ENCODE results near the gene HTR7.

HTR7 gene

DNA sequence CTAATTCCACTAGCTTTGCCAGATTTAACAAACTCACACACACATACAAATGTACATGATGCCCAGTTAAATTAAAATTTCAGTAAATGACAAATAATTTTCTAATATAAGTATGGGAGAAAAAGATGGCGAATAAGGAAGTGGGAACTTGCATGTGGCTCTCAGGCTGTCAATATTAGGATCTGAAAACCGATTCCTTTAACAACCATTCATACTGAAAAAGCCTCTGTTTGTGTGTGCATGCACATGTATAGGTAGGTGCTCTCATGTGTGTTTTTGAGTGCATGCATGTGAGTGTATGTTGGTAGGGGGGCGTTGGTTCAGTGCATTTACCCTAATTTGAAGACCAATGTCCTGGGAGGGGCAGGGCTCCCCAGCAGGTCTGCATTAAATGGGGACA lies 125.3 kb downstream of the HTR7 start:
- no peak for DNase-seq

DNA sequence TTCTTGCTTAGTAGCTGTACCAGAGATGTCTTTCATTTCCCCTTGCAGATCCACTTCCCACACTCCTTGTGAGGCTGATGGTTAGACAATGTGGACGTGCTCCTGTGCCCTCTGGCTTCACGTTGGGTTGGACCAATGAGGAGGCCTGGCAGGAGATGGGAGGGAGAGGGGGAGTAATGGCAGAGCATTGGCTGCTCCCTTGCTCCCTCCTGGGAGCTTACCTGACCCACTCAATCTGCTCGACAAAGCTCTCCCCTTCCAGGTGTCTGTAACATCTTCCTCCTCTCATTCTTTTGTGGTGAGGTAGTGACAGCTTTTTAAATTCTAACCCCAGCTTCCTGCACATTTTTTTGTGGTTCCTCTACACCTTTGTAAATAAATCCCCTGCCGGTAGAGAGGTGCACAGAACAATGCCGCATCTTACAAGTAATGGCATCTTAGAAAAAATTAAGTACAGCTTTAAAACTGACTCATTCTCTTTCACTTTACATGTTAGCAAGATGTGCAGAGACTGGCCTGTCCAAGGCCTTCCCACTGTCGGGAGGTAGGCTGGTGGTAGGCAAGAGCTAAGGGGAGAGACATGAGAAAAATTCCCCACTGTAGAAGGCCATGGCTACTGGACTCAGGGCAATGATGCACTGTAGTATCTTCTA lies 134.3 kb downstream of the HTR7 start:
- DNase-seq = no peak

DNA sequence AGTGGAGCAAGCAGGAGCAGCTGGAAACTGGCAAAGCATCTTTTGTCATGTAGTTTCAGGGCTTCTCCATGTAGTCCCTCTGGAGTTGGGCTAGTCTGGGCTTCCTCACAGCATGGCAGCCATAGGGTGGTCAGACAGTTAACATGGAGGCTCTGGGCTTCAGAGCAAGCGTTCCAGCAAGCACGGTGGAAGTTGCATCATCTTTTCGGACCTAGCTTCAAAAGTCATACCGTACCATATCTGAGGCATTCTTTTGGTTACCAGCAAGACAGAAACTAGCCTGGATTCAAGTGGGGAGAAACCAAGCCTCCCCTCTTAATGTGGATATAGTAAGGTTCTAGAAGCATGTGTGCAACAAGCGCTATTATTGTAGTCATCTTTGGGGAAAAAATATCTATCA lies 135.0 kb downstream of the HTR7 start:
- no peak for DNase-seq

DNA sequence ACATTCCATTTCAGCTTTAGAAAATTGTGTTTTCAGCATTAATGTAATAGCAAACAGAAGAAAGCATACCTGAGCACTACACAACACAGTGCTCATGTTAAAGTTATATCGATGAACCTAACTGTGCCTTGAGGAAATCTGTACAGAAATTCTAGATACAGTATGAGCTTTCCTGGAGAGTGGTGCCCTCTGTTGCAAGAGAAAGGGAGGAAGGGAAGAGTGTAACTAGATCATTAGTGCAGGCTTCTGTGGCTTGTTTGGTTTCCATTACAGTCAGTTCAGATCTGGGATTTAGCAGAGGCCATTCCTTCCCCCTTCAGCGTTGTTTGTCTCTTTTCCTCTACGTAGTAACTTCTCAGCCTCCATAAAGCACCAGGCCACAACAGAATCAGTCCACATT lies 139.7 kb downstream of the HTR7 start:
- DNase-seq = no peak

DNA sequence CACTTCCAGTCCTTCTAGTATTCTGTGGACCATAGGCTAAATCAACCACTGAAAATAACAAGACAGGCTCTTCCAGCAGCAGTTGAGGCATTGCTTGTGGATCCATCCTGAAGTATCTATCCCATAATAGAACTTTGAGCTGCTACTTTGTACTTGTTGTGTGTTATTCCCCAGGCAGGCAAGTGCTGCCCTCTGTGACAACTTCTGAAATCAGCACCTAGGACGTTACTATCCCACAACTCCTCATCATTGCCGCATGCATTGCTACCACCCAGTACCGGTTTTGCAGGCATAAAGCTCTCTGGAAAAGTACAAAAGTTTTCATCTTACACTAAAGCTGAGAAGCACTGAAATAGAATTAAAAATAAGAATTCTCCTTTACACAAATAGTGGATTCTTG lies 145.3 kb downstream of the HTR7 start:
- no peak for DNase-seq

DNA sequence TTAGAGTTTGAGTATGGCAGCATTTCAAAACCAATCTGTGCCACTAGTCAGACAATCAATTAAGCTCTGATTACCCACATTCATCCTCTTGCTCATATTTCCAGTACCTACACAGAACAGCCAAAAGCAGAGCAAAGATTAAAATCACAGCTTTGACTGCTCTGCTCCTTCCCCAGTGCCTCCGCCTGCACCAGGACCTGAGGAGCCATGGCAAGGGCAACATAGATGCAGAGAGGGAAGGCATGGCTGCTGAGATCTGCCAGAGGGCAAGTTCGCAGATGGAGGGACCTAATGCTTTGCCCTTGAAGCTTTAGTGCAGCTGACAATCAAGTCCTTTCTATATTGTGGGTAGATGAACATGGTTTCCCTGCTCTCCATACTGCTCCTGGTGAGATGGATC lies 148.1 kb downstream of the HTR7 start:
- DNase-seq = no peak

DNA sequence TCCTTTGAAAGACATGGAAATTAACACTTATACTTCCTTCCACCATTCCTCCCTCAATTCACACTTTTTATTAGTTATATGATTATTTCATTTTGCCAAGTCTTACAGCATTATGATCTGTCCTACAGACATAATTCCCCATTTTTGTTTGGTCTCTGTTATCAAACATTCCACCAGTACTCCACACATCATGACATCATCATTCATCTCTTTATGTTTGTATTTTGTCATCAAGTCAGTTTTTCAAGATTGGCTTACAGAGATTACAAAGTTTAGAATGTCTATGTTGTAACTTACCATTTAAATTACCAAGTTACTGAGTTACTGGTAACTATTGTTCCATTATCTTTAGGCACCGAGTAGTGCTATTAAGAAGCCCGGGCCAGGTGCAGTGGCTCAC lies 150.2 kb downstream of the HTR7 start:
- no peak for DNase-seq

DNA sequence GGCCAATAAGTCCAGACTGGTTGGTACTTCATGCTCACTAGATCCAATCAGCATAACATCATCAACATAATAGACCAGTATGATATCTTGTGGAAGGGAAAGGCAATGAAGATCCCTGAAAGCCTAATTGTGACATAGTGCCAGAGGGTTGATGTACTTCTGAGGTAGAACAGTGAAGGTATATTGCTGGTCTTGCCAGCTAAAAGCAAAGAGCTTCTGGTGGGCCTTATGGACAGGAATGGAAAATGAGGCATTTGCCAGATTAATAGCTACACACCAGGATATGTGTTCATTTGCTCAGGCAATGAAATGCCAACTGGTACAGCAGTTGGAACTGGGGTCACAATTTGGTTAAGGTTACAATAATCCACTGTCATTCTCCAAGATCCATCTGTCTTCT lies 156.4 kb downstream of the HTR7 start:
- no peak for DNase-seq

DNA sequence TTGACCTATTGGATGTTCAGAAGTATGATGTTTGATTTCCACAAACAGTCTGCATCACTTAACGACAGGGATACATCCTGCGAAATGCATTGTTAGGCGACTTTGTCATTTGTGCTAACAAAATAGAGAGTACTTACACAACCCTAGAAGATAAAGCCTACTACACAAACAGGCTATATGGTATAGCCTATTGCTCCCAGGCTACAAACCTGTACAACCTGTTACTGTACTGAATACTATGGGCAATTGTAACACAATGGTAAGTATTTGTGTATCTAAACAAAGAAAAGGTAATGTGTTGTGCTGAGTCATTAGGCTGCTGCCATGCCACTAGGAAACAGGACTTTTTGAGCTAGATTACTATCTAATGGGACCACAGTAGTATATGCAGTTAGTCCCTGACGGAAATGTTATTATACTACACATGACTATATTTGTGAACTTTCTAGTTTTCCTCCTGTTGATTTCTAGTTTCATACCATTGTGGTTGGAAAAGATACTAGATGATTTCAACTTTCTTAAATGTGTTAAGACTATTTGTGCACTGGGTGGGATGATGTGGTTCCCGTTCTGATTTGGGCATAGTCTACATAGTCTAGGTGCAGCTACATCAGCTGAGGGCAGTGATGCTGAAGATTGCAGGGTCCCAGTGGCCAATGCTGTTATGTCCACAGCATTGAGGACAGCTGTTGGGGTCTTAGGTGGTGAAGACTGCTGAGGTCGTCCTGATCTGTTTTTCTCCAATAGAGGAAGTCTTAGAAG lies 161.7 kb downstream of the HTR7 start:
- no peak for DNase-seq

All from NCI-H146 (cell line).